Naive thymus-derived CD8-positive, alpha-beta T cell (primary cell): Measurements from ENCODE around the gene PSAT1. TPM values are rescaled to one million over a fixed set of nuclear protein-coding genes. Genes with fewer than 3 reads are reported as not detected.

ENCODE experiments used
- ATAC-seq, 2 donors: fragments of 150-1000 bp; cut with Tn5 transposase in 1 of 2; sonication (Bioruptor Pico), chemical (Tn5 transposase) in 1 of 2; 1 replicate in 1 of 2; 2 replicates in 1 of 2; pipeline ENCODE4 v1.10.0; 2021; ENCODE audit warnings: mild to moderate bottlenecking in 2 of 2, moderate library complexity in 2 of 2
- POLR2A ChIA-PET: fragments of 350-600 bp; sonication (Branson Sonifier 250); formaldehyde crosslinking; loops from one replicate; lab custom pipeline; 2021; ENCODE audit warnings: antibody characterized with exemption; lab: Charles Lee
- DNase-seq, 10 donors: peaks; one replicate each; pipeline versions ENCODE4 v3.0.0 to v3.0.0-alpha.2; 2020 to 2022
- H3K27ac Mint-ChIP-seq, 10 donors: one replicate each; pipeline ENCODE4 v1.8.0; 2020 to 2022; ENCODE audit warnings: mild to moderate bottlenecking in 10 of 10, mixed read lengths in 10 of 10, moderate library complexity in 4 of 10, inconsistent platforms in 1 of 10
- H3K27me3 Mint-ChIP-seq, 5 donors: one replicate each; pipeline ENCODE4 v1.8.0; 2021 to 2022; ENCODE audit warnings: mixed read lengths in 5 of 5
- H3K36me3 Mint-ChIP-seq, 3 donors: one replicate each; pipeline ENCODE4 v1.8.0; 2020 to 2022; ENCODE audit warnings: mixed read lengths in 3 of 3, mild to moderate bottlenecking in 2 of 3, inconsistent platforms in 1 of 3
- H3K4me1 Mint-ChIP-seq, 4 donors: one replicate each; pipeline ENCODE4 v1.8.0; 2021 to 2022; ENCODE audit warnings: mixed read lengths in 4 of 4
- H3K4me3 Mint-ChIP-seq, 10 donors: one replicate each; pipeline ENCODE4 v1.8.0; 2020 to 2022; ENCODE audit warnings: mild to moderate bottlenecking in 10 of 10, mixed read lengths in 10 of 10, moderate library complexity in 6 of 10, inconsistent platforms in 1 of 10
- H3K9me3 Mint-ChIP-seq, 9 donors: one replicate each; pipeline ENCODE4 v1.8.0; 2020 to 2022; ENCODE audit warnings: mixed read lengths in 9 of 9, mild to moderate bottlenecking in 3 of 9, inconsistent platforms in 1 of 9, moderate library complexity in 1 of 9
- polyA plus RNA-seq, 3 donors: library from polyadenylated mRNA; unstranded; fragments of 300-500 nt; fragmentation: Illumina TruSeq; gene quantifications; one replicate each; pipeline ENCODE4 v1.2.3, GENCODE V29; 2021
- total RNA-seq, 8 experiments: library from RNA in 2 of 8; stranded (reverse) in 2 of 8; gene quantifications; one replicate each; pipeline ENCODE4 v1.2.3 and lab custom pipeline; 2021 to 2026

Gene PSAT1
- total and polyA plus RNA-seq, 5 experiments from 2014 or later, result 12.1 to 29.3 (median 20.1) TPM

GRCh38 chr9:78295177-78295575 lies 1.7 kb upstream of the PSAT1 start:
- H3K4me1 Mint-ChIP-seq, result peaks cover 16 to 37% (median 30%) of the 10 kb centered on the region in 4 donors
- H3K9me3 Mint-ChIP-seq, result no peaks in the 10 kb centered on the region
- ATAC-seq (no peak), DNase-seq (no peak)
- POLR2A ChIA-PET, result no interaction called here
- peaks cover 0 to 2% (median 0%) of the 10 kb centered on the region in 5 donors for H3K27me3 Mint-ChIP-seq
- peaks cover 0 to 2% (median 0%) of the 10 kb centered on the region in 3 donors for H3K36me3 Mint-ChIP-seq
- H3K4me3 Mint-ChIP-seq, result peak overlapping the region in 2 of 10 donors; percentile 35 to 90
- H3K27ac Mint-ChIP-seq, result no peak overlapping the region

GRCh38 chr9:78295731-78296130 lies 1.2 kb upstream of the PSAT1 start:
- Mint-ChIP-seq H3K4me3 (peak overlapping the region in 9 of 10 donors; percentile 66 to 93 (median 90)), H3K9me3 (no peaks in the 10 kb centered on the region), H3K4me1 (peaks cover 16 to 37% (median 30%) of the 10 kb centered on the region in 4 donors), H3K27me3 (peaks cover 0 to 2% (median 0%) of the 10 kb centered on the region in 5 donors), H3K27ac (peak overlapping the region in 3 of 10 donors; percentile 13 to 69 (median 55)), H3K36me3 (peaks cover 0 to 2% (median 0%) of the 10 kb centered on the region in 3 donors)
- DNase-seq (no peak), ATAC-seq (no peak)
- POLR2A ChIA-PET, result no interaction called here

GRCh38 chr9:78296201-78296892 lies 578 bp upstream of the PSAT1 start:
- Mint-ChIP-seq H3K27me3 (peaks cover 0 to 2% (median 0%) of the 10 kb centered on the region in 5 donors), H3K4me3 (peak overlapping the region; percentile 86 to 95 (median 90)), H3K4me1 (peaks cover 16 to 37% (median 30%) of the 10 kb centered on the region in 4 donors), H3K9me3 (no peaks in the 10 kb centered on the region), H3K27ac (peak overlapping the region; percentile 41 to 94 (median 80)), H3K36me3 (peaks cover 0 to 2% (median 0%) of the 10 kb centered on the region in 3 donors)
- POLR2A ChIA-PET, result interaction anchor here (0.8 to 1.9 kb wide), 4 partner anchors 24 to 1119 kb away, joined by 3 to 5 read pairs (median 4); partner anchors contain the start of gene VPS13A
- DNase-seq (peak in 1 of 10 donors; percentile 7), ATAC-seq (no peak)

GRCh38 chr9:78297672-78297961 lies 692 bp downstream of the PSAT1 start:
- Mint-ChIP-seq H3K27ac (peak overlapping the region in 8 of 10 donors; percentile 24 to 79 (median 61)), H3K4me3 (peak overlapping the region; percentile 86 to 95 (median 90)), H3K4me1 (peaks cover 15 to 34% (median 29%) of the 10 kb centered on the region in 4 donors)

GRCh38 chr9:78298046-78298765 lies 1.3 kb downstream of the PSAT1 start:
- Mint-ChIP-seq H3K27me3 (peaks cover 0 to 2% (median 0%) of the 10 kb centered on the region in 5 donors), H3K4me1 (peaks cover 12 to 28% (median 23%) of the 10 kb centered on the region in 4 donors), H3K27ac (peak overlapping the region in 6 of 10 donors; percentile 24 to 79 (median 70)), H3K9me3 (no peaks in the 10 kb centered on the region), H3K4me3 (peak overlapping the region; percentile 86 to 95 (median 90)), H3K36me3 (peaks cover 0 to 8% (median 5%) of the 10 kb centered on the region in 3 donors)
- POLR2A ChIA-PET, result interaction anchor here (1.9 kb wide), 1 partner anchor 97 kb away, joined by 5 read pairs; no protein-coding TSS in a partner anchor
- peak in 1 of 10 donors; percentile 9 for DNase-seq
- no peak for ATAC-seq

More at GRCh38 chr9:78297672-78297961, 692 bp downstream of the PSAT1 start:
- DNase-seq (no peak), ATAC-seq (no peak)
- Mint-ChIP-seq H3K36me3 (peaks cover 0 to 8% (median 5%) of the 10 kb centered on the region in 3 donors), H3K27me3 (peaks cover 0 to 2% (median 0%) of the 10 kb centered on the region in 5 donors), H3K9me3 (no peaks in the 10 kb centered on the region)
- POLR2A ChIA-PET, result interaction anchor here (0.6 to 1.9 kb wide), 3 partner anchors 97 to 1275 kb away, joined by 3 to 5 read pairs (median 4); no protein-coding TSS in a partner anchor

- peaks cover 12 to 21% (median 19%) of the 10 kb centered on the region in 4 donors for H3K4me1 Mint-ChIP-seq
- H3K4me3 Mint-ChIP-seq, result no peak overlapping the region
- POLR2A ChIA-PET, result no interaction called here
- DNase-seq, result no peak
- no peak for ATAC-seq
- no peaks in the 10 kb centered on the region for H3K9me3 Mint-ChIP-seq
- peaks cover 0 to 2% (median 0%) of the 10 kb centered on the region in 5 donors for H3K27me3 Mint-ChIP-seq
- peaks cover 0 to 15% (median 8%) of the 10 kb centered on the region in 3 donors for H3K36me3 Mint-ChIP-seq
- H3K27ac Mint-ChIP-seq, result peak overlapping the region in 1 of 10 donors; percentile 11
These were observed 3.3 kb downstream of the PSAT1 start for GRCh38 chr9:78300209-78300608.

GRCh38 chr9:78301466-78301865 lies 4.5 kb downstream of the PSAT1 start:
- no peak for DNase-seq
- no peaks in the 10 kb centered on the region for H3K9me3 Mint-ChIP-seq
- peaks cover 3 to 26% (median 14%) of the 10 kb centered on the region in 3 donors for H3K36me3 Mint-ChIP-seq
- H3K4me1 Mint-ChIP-seq, result peaks cover 11 to 18% (median 14%) of the 10 kb centered on the region in 4 donors
- no peak overlapping the region for H3K4me3 Mint-ChIP-seq
- H3K27me3 Mint-ChIP-seq, result peaks cover 0 to 2% (median 0%) of the 10 kb centered on the region in 5 donors
- POLR2A ChIA-PET, result no interaction called here
- no peak overlapping the region for H3K27ac Mint-ChIP-seq
- no peak for ATAC-seq

- Mint-ChIP-seq H3K9me3 (no peaks in the 10 kb centered on the region), H3K4me1 (peaks cover 2 to 4% (median 3%) of the 10 kb centered on the region in 4 donors), H3K36me3 (peaks cover 3 to 41% (median 21%) of the 10 kb centered on the region in 3 donors), H3K4me3 (no peak overlapping the region), H3K27me3 (no peaks in the 10 kb centered on the region), H3K27ac (no peak overlapping the region)
- no peak for ATAC-seq
- no peak for DNase-seq
- POLR2A ChIA-PET, result no interaction called here
These were observed 6.6 kb downstream of the PSAT1 start for GRCh38 chr9:78303377-78304062.

- Mint-ChIP-seq H3K27me3 (no peaks in the 10 kb centered on the region), H3K4me1 (peaks cover 0 to 4% (median 0%) of the 10 kb centered on the region in 4 donors), H3K27ac (peak overlapping the region in 1 of 10 donors; percentile 11), H3K9me3 (no peaks in the 10 kb centered on the region), H3K4me3 (no peak overlapping the region), H3K36me3 (peaks cover 3 to 48% (median 24%) of the 10 kb centered on the region in 3 donors)
- POLR2A ChIA-PET, result no interaction called here
- no peak for DNase-seq
- ATAC-seq, result no peak
These were observed 7.4 kb downstream of the PSAT1 start for GRCh38 chr9:78304357-78304756.

GRCh38 chr9:78306222-78307076 lies 9.5 kb downstream of the PSAT1 start:
- peak overlapping the region in 2 of 10 donors; percentile 5 to 11 for H3K27ac Mint-ChIP-seq
- no peak overlapping the region for H3K4me3 Mint-ChIP-seq
- no peak for DNase-seq
- POLR2A ChIA-PET, result no interaction called here
- ATAC-seq, result no peak
- H3K36me3 Mint-ChIP-seq, result peaks cover 3 to 59% (median 39%) of the 10 kb centered on the region in 3 donors
- H3K9me3 Mint-ChIP-seq, result no peaks in the 10 kb centered on the region
- H3K4me1 Mint-ChIP-seq, result peaks cover 0 to 2% (median 0%) of the 10 kb centered on the region in 4 donors
- no peaks in the 10 kb centered on the region for H3K27me3 Mint-ChIP-seq

- Mint-ChIP-seq H3K9me3 (no peaks in the 10 kb centered on the region), H3K4me1 (peaks cover 0 to 2% (median 0%) of the 10 kb centered on the region in 4 donors), H3K36me3 (peaks cover 3 to 60% (median 34%) of the 10 kb centered on the region in 3 donors), H3K27me3 (no peaks in the 10 kb centered on the region), H3K27ac (peak overlapping the region in 1 of 10 donors; percentile 20), H3K4me3 (no peak overlapping the region)
- POLR2A ChIA-PET, result no interaction called here
- DNase-seq (no peak), ATAC-seq (no peak)
These were observed 10.4 kb downstream of the PSAT1 start for GRCh38 chr9:78307360-78307759.
